SK-N-SH (cell line): ENCODE measurements around the gene SP2. TPM values are rescaled to one million over a fixed set of nuclear protein-coding genes. Genes with fewer than 3 reads are reported as not detected.
"Not testable (repeated sequence)": the region's sequence is repeated elsewhere in the genome, so short reads cannot be mapped to it uniquely, and the experiment has no call there.

Source experiments
- CTCF ChIA-PET: fragments of 300-600, 350-600 bp; formaldehyde crosslinking; extraction: SDS; loops from one replicate; lab custom pipeline; 2021; lab: Yijun Ruan, JAX
- POLR2A ChIA-PET: fragments of 350-600 bp; sonication (Branson Sonifier 250); formaldehyde crosslinking; extraction: SDS; loops from one replicate; lab custom pipeline; 2020; ENCODE audit warnings: antibody characterized with exemption, inconsistent platforms; lab: Yijun Ruan, JAX
- DNase-seq: peaks from one replicate; pipeline ENCODE4 v3.0.0; 2012
- H2AFZ ChIP-seq: fragments of 200-600 bp; sonication (generic); 2 replicates; pipeline ENCODE4 v1.8.1; 2016; ENCODE audit warnings: antibody characterized with exemption, mild to moderate bottlenecking, low read depth
- H3F3A ChIP-seq: fragments of 200-600 bp; sonication (generic); replicated peaks from 2 replicates; pipeline ENCODE3; 2016; ENCODE audit warnings: antibody characterized with exemption, mild to moderate bottlenecking; ENCODE audit not compliant: insufficient read depth
- H3K27ac ChIP-seq, 2 experiments: fragments of 200-500 bp in 1 of 2; fragments of 200-600 bp in 1 of 2; sonication (Bioruptor generic) in 1 of 2; sonication (generic), shearing (Covaris generic) in 1 of 2; 2 replicates each; pipeline versions ENCODE4 v1.5.1 to v1.6.1; 2014 to 2016; ENCODE audit warnings: low read depth in 2 of 2, inconsistent platforms in 1 of 2, low read length in 1 of 2, mild to moderate bottlenecking in 1 of 2, mixed read lengths in 1 of 2
- H3K27me3 ChIP-seq: fragments of 200-600 bp; sonication (generic), shearing (Covaris generic); 2 replicates; pipeline ENCODE4 v1.6.1; 2016; ENCODE audit warnings: mixed run types; ENCODE audit not compliant: insufficient read depth
- H3K36me3 ChIP-seq, 2 experiments: fragments of 200-500 bp in 1 of 2; fragments of 200-600 bp in 1 of 2; sonication (Bioruptor generic) in 1 of 2; sonication (generic) in 1 of 2; replicated peaks in 1 of 2; 2 replicates each; pipeline versions ENCODE3 to v1.5.1; 2014 to 2016; ENCODE audit warnings: low read length in 1 of 2, mild to moderate bottlenecking in 1 of 2; ENCODE audit not compliant: insufficient read depth in 2 of 2, control insufficient read depth in 1 of 2
- H3K4me1 ChIP-seq, 2 experiments: fragments of 200-500 bp in 1 of 2; fragments of 200-600 bp in 1 of 2; sonication (Bioruptor generic) in 1 of 2; sonication (generic), shearing (Covaris generic) in 1 of 2; 2 replicates each; pipeline versions ENCODE4 v1.5.1 to v1.6.1; 2014 to 2016; ENCODE audit warnings: low read depth in 1 of 2, low read length in 1 of 2, mixed run types in 1 of 2; ENCODE audit not compliant: insufficient read depth in 2 of 2, control insufficient read depth in 1 of 2
- H3K4me2 ChIP-seq: fragments of 200-600 bp; sonication (generic), shearing (Covaris generic); 2 replicates; pipeline ENCODE4 v1.6.1; 2017; ENCODE audit warnings: mixed run types
- H3K4me3 ChIP-seq, 2 experiments: fragments of 200-500 bp in 1 of 2; fragments of 200-600 bp in 1 of 2; sonication (Bioruptor generic) in 1 of 2; sonication (generic), shearing (Covaris generic) in 1 of 2; 2 replicates each; pipeline versions ENCODE4 v1.5.1 to v1.8.1; 2014 to 2016; ENCODE audit warnings: low read depth in 2 of 2, inconsistent platforms in 1 of 2, low read length in 1 of 2, mild to moderate bottlenecking in 1 of 2, mixed read lengths in 1 of 2, moderate library complexity in 1 of 2
- H3K79me2 ChIP-seq: fragments of 200-600 bp; sonication (generic); 2 replicates; pipeline ENCODE4 v1.8.1; 2017; ENCODE audit warnings: mild to moderate bottlenecking; ENCODE audit not compliant: insufficient read depth
- H3K9ac ChIP-seq: fragments of 200-600 bp; sonication (generic); 2 replicates; pipeline ENCODE4 v1.6.1; 2017; ENCODE audit warnings: mixed run types
- H3K9me2 ChIP-seq: fragments of 200-600 bp; sonication (generic); 2 replicates; pipeline ENCODE4 v1.6.1; 2017; ENCODE audit warnings: mixed run types
- H3K9me3 ChIP-seq: fragments of 200-600 bp; sonication (generic); 2 replicates; pipeline ENCODE4 v1.6.1; 2017; ENCODE audit warnings: mixed run types, mild to moderate bottlenecking, moderate library complexity
- H4K20me1 ChIP-seq: fragments of 200-600 bp; sonication (generic); 2 replicates; pipeline ENCODE4 v1.6.1; 2017; ENCODE audit warnings: mild to moderate bottlenecking, mixed run types; ENCODE audit not compliant: insufficient read depth
- CHD2 ChIP-seq: fragments of 150-350 bp; IDR thresholded peaks from 2 replicates; pipeline ENCODE4 v1.6.1; 2018; ENCODE audit warnings: low read length; ENCODE audit not compliant: partially characterized antibody
- ELF1 ChIP-seq: IDR thresholded peaks from 2 replicates; pipeline ENCODE4 v1.4.0; 2012
- EP300 ChIP-seq, 2 experiments: IDR thresholded peaks; 2 replicates each; pipeline versions ENCODE4 v1.4.0 to v1.6.1; 2012; ENCODE audit warnings: borderline replicate concordance in 1 of 2, low read depth in 1 of 2, low read length in 1 of 2
- FOXJ3 ChIP-seq: sonication (generic); formaldehyde crosslinking; IDR thresholded peaks from 2 replicates; pipeline ENCODE4 v1.5.1; 2020; ENCODE audit warnings: mild to moderate bottlenecking, missing genetic modification reagents
- FOXM1 ChIP-seq: IDR thresholded peaks from 2 replicates; pipeline ENCODE4 v1.4.0; 2012; ENCODE audit warnings: low read depth, mild to moderate bottlenecking
- GABPA ChIP-seq: IDR thresholded peaks from 2 replicates; pipeline ENCODE4 v1.4.0; 2012; ENCODE audit warnings: low read depth, mild to moderate bottlenecking
- MAX ChIP-seq: IDR thresholded peaks from 2 replicates; pipeline ENCODE4 v1.4.0; 2012; ENCODE audit warnings: low read depth
- MXI1 ChIP-seq: IDR thresholded peaks from 2 replicates; pipeline ENCODE4 v1.6.1; 2012; ENCODE audit warnings: mild to moderate bottlenecking, low read depth, low read length, improper control_type of control experiment
- RCOR1 ChIP-seq: fragments of 150-350 bp; IDR thresholded peaks from 2 replicates; pipeline ENCODE4 v1.6.1; 2017; ENCODE audit warnings: antibody characterized with exemption, low read length
- SMC3 ChIP-seq: IDR thresholded peaks from 2 replicates; pipeline ENCODE4 v1.6.1; 2012; ENCODE audit warnings: low read depth, low read length, improper control_type of control experiment
- TAF1 ChIP-seq: IDR thresholded peaks from 2 replicates; pipeline ENCODE4 v1.6.1; 2012; ENCODE audit warnings: low read depth, mild to moderate bottlenecking, low read length, moderate library complexity, borderline replicate concordance
- TCF12 ChIP-seq: IDR thresholded peaks from 2 replicates; pipeline ENCODE4 v1.4.0; 2012
- TEAD4 ChIP-seq: IDR thresholded peaks from 2 replicates; pipeline ENCODE4 v1.4.0; 2012; ENCODE audit warnings: mild to moderate bottlenecking, borderline replicate concordance; ENCODE audit not compliant: insufficient read depth
- YY1 ChIP-seq: IDR thresholded peaks from 2 replicates; pipeline ENCODE4 v1.4.0; 2012; ENCODE audit warnings: low read depth, mild to moderate bottlenecking
- WGBS: methylation state at CpG from one replicate; pipeline ENCODE4 v1.1.6; 2017; ENCODE audit warnings: low lambda C conversion rate; 5-methylcytosine and 5-hydroxymethylcytosine counted together
- polyA plus RNA-seq, 3 experiments: library from polyadenylated mRNA; depleted of rRNA; stranded (reverse); fragments of >200 nt; gene quantifications; 2 replicates each; pipeline ENCODE4 v1.2.3, GENCODE V29; 2012
- TF ChIP-seq, protein P1 (sequence below): IDR thresholded peaks from 2 replicates; pipeline ENCODE4 v1.4.0; 2012; ENCODE audit warnings: low read depth, borderline replicate concordance
- TF ChIP-seq, protein P2 (sequence below): fragments of 150-350 bp; IDR thresholded peaks from 2 replicates; pipeline ENCODE4 v1.6.1; 2016; ENCODE audit warnings: mild to moderate bottlenecking, low read depth, low read length

SP2 gene
- polyA plus RNA-seq, 1 of the 3 experiments (the other 2 are of a cell fraction): 16.7 TPM

DNA sequence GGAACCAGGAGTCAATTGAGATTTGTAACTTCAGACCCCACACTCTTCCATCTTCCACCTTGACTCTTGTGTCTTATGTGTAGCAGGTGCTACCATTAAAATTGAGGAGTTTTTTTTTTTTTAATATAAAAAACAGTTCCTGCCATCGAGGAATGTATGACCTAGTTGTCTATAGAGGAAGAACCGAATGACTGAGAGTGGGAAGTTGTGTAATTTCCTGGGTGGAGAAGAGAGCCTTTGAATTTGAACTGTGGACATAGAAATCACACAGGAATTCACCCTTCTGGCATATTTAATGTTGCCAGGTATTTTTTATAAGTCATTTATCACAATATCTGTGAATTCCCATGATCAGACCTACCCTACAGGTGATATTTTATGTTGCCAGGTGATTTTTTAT, 22.0 kb downstream of the SP2 start:
- Histone ChIP-seq H3K9ac (no peak overlapping the region), H3K79me2 (no peaks in the 10 kb centered on the region), H3K4me2 (no peak overlapping the region), H4K20me1 (no peaks in the 10 kb centered on the region), H3F3A (peaks cover 12% of the 10 kb centered on the region), H3K9me3 (no peaks in the 10 kb centered on the region), H3K36me3 (peaks cover 4 to 21% of the 10 kb centered on the region in 2 experiments), H3K9me2 (no peaks in the 10 kb centered on the region), H2AFZ (no peak overlapping the region), H3K27me3 (no peaks in the 10 kb centered on the region), H3K4me1 (no peaks in the 10 kb centered on the region), H3K4me3 (no peak overlapping the region), H3K27ac (no peak overlapping the region)
- CTCF ChIA-PET: interaction anchor here (1.0 to 40.5 kb wide), 3 partner anchors 11 to 77 kb away, joined by 3 to 1216 read pairs (median 6); partner anchors contain the start of genes CDK5RAP3, PNPO, PRR15L and SCRN2
- DNase-seq: no peak
- WGBS: 59% methylated on average over 2 of the region's 2 CpGs
- TF ChIP-seq ELF1 (no peak), CHD2 (no peak), TEAD4 (no peak), GABPA (no peak), FOXJ3 (no peak), TCF12 (no peak), MAX (no peak), EP300 (IDR thresholded peaks at IDR 0.05; ENCODE audit: borderline replicate concordance in 1 of 2, low read depth in 1 of 2, low read length in 1 of 2) (no peak)
- TF ChIP-seq, protein P1, sequence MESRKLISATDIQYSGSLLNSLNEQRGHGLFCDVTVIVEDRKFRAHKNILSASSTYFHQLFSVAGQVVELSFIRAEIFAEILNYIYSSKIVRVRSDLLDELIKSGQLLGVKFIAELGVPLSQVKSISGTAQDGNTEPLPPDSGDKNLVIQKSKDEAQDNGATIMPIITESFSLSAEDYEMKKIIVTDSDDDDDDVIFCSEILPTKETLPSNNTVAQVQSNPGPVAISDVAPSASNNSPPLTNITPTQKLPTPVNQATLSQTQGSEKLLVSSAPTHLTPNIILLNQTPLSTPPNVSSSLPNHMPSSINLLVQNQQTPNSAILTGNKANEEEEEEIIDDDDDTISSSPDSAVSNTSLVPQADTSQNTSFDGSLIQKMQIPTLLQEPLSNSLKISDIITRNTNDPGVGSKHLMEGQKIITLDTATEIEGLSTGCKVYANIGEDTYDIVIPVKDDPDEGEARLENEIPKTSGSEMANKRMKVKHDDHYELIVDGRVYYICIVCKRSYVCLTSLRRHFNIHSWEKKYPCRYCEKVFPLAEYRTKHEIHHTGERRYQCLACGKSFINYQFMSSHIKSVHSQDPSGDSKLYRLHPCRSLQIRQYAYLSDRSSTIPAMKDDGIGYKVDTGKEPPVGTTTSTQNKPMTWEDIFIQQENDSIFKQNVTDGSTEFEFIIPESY: no peak
- TF ChIP-seq, all 33 proteins: peak for 0
- POLR2A ChIA-PET: no interaction called here

DNA sequence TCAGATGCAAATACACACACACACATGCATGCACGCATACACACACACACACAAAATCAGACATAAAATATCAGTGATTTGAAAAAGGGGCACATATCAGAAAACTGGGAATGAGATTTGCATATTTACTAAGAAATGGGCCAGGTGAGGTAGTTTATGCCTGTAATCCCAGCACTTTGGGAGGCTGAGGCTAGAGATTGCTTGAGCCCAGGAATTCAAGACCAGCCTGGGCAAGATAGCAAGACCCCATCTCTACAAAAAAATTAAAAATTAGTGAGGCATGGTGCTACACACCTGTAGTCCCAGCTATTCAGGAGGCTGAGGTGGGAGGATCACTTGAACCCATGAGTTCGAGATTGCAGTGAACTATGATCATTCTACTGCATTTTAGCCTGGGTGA, 23.0 kb downstream of the SP2 start:
- no peaks in the 10 kb centered on the region for H3K9me2 ChIP-seq
- no peaks in the 10 kb centered on the region for H3K4me1 ChIP-seq
- DNase-seq: no peak
- no peak overlapping the region for H2AFZ ChIP-seq
- H3K9me3 ChIP-seq: no peaks in the 10 kb centered on the region
- no peaks in the 10 kb centered on the region for H4K20me1 ChIP-seq
- H3K27ac ChIP-seq: no peak overlapping the region
- H3K36me3 ChIP-seq: peaks cover 6 to 24% of the 10 kb centered on the region in 2 experiments
- H3K9ac ChIP-seq: no peak overlapping the region
- H3K4me2 ChIP-seq: no peak overlapping the region
- H3K27me3 ChIP-seq: no peaks in the 10 kb centered on the region
- no peak for TF ChIP-seq RCOR1
- TF ChIP-seq MXI1: no peak
- TF ChIP-seq MAX: no peak
- TF ChIP-seq FOXM1: no peak
- TF ChIP-seq TEAD4: no peak
- TF ChIP-seq TAF1: no peak
- TF ChIP-seq, protein P2, sequence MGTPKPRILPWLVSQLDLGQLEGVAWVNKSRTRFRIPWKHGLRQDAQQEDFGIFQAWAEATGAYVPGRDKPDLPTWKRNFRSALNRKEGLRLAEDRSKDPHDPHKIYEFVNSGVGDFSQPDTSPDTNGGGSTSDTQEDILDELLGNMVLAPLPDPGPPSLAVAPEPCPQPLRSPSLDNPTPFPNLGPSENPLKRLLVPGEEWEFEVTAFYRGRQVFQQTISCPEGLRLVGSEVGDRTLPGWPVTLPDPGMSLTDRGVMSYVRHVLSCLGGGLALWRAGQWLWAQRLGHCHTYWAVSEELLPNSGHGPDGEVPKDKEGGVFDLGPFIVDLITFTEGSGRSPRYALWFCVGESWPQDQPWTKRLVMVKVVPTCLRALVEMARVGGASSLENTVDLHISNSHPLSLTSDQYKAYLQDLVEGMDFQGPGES: no peak
- TF ChIP-seq YY1: no peak
- no peak for TF ChIP-seq SMC3
- POLR2A ChIA-PET: no interaction called here
- no peaks in the 10 kb centered on the region for H3K79me2 ChIP-seq
- WGBS: 85% methylated on average over 2 of the region's 2 CpGs
- CTCF ChIA-PET: interaction anchor here (0.6 to 40.5 kb wide), 4 partner anchors 10 to 136 kb away, joined by 3 to 1216 read pairs (median 4); partner anchors contain the start of genes CDK5RAP3, PNPO, PRR15L and SCRN2
- no peak overlapping the region for H3K4me3 ChIP-seq
- H3F3A ChIP-seq: peaks cover 12% of the 10 kb centered on the region

GRCh38 chr17:47919889-47920288, 23.9 kb downstream of the SP2 start:
- 95% methylated on average over 14 of the region's 14 CpGs for WGBS
- CTCF ChIA-PET: interaction anchor here (0.9 to 40.5 kb wide), 3 partner anchors 10 to 37 kb away, joined by 3 to 1216 read pairs (median 4); partner anchors contain the start of genes CDK5RAP3, PNPO and PRR15L
- DNase-seq, H3K79me2 ChIP-seq, H3K4me3 ChIP-seq, H3K9me3 ChIP-seq, POLR2A ChIA-PET, H3K27me3 ChIP-seq, H4K20me1 ChIP-seq, H3K4me1 ChIP-seq, H3K9me2 ChIP-seq, H3K4me2 ChIP-seq, H3K27ac ChIP-seq, H2AFZ ChIP-seq, H3K9ac ChIP-seq: not testable (repeated sequence)
- Histone ChIP-seq H3F3A (peaks cover 12% of the 10 kb centered on the region), H3K36me3 (peaks cover 13 to 27% of the 10 kb centered on the region in 2 experiments)
